Renal cortical epithelial cell (primary cell): ENCODE data around the gene ZFHX2. TPM values are rescaled to one million over a fixed set of nuclear protein-coding genes. Genes with fewer than 3 reads are reported as not detected.
"Not testable (repeated sequence)": the region's sequence is repeated elsewhere in the genome, so short reads cannot be mapped to it uniquely, and the experiment has no call there.

Experiments used
- DNase-seq: peaks from one replicate; pipeline ENCODE4 v3.0.0-alpha.2; 2011; ENCODE audit warnings: low read depth
- total RNA-seq: library from RNA; depleted of rRNA; stranded (reverse); fragments of >200 nt; gene quantifications from 2 replicates; pipeline ENCODE4 v1.2.3, GENCODE V29; 2014

ZFHX2 gene
- total RNA-seq, 1 donor from 2014 or later = 1.8 TPM

DNA sequence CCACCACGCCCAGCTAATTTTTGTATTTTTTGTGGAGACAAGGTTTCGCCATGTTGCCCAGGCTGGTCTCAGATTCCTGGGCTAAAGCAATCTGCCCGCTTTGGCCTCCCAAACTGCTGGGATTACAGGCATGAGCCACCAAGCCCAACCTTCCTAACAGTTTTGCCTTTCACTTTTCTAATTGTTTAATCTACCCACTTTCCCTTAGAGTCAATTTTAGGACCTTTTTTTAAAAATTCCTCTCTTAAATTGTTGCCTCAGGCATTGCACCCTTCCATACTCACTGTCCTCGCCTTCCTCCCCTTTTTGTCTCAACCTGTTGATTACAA, 11.5 kb downstream of the ZFHX2 start:
- no peak for DNase-seq

DNA sequence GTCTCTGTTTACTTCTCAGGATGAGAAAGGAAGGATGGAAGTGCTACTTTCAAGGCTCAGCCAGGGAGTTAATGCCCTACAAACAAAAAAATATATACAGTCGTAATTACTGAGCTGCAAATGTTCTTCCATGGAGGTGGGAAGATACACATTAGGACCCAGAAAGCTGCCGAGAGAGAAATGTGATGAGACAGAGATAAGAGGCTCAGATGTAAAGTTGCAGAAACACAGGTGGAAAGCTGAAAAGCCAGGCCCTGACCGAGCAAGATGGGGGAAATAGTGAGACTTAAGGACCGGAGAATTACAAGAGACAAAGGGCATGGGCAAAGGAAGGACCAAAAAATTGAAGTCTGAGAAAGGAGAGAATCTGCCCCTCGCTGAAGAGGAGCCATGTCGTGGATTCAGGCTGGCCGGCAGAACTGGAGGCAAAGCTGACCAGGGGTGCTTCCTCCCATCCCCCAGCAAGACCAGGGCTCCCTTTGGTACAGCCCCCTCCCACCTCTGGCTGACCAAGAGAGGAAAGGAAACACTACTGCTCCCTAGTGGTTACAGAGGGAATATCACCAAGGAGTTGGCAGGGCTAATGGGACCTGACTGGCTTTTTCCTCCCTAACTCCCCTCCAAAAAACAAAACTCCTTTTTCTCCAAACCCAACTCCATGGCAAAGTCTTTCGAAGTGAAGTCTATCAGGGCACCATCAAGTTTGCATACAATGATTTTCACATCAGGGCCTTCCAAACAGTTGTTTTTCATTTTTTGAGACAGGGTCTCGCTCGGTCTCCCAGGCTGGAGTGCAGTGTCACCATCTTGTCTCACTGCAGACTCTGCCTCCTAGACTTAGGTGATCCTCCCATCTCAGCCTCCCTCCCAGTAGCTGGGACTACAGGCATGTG, 12.1 kb downstream of the ZFHX2 start:
- no peak for DNase-seq

DNA sequence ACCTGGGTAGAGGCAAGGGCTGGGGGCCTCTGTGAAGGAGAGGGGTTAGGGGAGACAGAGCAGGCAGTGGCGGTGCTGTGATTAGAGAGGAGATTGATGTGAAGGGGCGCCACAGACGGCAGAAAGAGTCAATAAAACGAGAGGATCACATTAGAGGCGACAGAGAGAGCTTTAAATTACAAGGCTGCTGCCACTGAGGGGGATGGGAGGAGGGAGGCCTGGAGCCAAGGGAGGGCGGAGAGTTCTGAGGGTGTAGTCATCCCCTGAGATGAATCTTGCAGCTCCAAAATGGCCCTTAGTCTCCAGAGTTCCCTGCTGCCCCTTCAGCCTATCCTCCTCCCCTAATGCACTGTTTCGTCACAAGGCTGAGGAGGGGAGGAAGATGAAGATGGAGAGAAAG, 12.8 kb downstream of the ZFHX2 start:
- DNase-seq = no peak

DNA sequence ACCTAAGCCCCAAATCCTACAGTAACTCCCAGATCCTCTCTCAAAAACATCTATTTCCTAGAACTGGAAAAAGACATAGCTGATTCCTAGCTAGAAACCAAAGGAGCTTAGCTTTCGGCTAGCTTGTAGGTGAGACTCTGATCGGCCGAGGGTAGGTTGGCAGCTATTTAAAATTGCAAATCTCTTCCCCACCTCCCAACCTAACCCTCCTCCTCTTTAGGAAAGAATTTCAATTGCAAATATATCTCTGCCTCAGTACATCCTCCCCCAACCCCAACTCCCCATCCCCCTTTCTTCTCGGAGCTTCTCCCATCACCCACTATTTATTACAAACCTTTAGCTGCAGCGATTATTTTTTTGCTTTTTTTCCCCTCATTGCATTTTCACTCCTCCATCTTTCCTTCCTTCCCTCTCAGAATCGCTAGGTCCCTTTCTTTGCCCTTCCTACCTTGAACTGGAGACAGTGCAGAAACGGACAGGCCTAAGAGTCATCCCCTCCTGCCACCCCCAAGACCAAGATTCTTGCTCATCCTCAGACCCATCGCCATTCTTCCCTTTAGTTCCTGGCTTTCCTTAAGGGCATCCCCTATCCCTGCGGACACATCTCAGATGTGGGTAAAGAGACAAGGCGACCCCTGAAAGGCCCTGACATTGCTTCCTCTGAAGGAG, 13.4 kb downstream of the ZFHX2 start:
- no peak for DNase-seq

DNA sequence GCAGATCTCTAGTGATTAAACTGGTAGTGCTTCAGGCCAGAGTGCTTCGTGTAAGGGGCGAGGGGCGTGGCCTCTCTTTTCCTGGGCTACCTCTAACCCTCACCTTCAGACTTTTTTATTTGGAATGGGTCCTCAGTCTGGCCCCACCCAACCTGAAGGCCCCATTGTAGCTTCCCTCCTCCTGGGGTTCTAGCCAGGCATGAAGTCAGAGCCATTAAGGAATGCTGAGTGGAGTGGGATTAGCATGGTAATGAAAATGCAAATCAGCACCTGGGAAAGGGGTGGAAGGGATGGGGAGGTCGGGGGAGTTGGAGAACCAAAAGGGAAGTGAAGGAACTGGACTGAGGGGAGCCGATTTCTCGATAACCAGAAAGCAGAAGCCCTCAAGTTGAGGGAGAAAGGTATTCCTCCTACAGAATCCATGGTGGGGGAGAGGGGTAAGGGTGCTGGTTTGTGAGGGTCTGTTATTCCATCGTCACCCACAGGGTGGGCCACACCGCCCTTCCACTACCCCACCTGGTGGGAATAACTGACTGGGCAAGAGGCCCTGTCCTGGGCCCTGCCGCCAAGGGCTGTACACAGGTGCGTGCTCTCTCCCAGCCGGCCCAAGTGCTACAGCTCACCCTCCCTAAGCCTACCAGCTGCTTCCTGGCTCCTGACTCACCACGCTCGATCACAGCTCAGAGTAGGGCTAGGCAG, 14.1 kb downstream of the ZFHX2 start:
- peak; percentile 16 for DNase-seq

DNA sequence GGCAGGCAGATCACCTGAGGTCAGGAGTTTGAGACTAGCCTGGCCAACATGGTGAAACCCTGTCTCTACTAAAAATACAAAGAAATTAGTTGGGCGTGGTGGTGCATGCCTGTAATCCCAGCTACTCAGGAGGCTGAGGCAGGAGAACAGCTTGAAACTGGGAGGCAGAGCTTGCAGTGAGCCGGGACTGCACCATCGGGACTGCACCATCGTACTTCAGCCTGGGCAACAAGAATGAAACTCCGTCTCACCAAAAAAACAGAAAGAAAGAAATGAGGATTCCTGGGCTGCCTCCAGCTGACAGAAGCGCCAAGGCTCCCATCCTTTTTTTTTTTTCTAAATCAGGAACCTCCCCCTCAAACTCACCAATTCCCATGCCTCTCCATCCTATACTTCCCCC, 14.7 kb downstream of the ZFHX2 start:
- not testable (repeated sequence) for DNase-seq

DNA sequence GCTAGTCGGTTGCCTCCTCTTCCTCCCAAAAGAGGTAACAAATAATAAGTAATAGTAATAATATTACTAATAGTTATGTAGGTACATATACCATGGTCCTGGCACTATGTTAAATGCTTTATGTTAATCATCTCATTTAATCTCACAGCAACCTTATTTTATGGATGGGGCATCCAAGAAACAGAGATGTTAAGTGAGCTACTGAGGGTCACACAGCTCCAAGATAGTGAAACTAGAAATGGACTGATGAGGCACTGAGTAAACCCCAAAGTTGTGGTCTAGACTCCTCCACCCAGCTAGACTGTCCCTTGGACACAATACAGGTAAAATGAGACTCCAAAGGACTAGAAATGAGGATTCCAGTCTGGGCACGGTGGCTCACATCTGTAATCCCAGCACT, 15.1 kb downstream of the ZFHX2 start:
- DNase-seq = no peak

DNA sequence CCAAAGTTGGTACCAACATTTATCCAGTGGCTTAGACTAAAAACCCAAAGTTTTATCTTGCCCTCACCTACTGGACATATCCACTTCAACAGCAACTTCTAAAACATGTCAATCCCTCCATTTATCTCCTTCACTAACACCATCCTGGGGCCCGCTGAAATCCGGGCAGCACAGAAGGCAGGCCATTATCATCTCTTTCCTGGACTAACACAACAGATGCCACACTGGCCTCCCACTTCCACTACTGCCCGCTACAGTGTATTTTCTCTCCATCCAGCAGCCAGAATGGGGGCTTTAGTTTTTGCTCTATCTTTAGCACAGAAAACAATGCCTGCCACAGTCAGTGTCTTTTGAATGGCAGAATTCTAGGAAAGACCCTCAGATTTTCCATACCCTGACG, 15.6 kb downstream of the ZFHX2 start:
- no peak for DNase-seq

DNA sequence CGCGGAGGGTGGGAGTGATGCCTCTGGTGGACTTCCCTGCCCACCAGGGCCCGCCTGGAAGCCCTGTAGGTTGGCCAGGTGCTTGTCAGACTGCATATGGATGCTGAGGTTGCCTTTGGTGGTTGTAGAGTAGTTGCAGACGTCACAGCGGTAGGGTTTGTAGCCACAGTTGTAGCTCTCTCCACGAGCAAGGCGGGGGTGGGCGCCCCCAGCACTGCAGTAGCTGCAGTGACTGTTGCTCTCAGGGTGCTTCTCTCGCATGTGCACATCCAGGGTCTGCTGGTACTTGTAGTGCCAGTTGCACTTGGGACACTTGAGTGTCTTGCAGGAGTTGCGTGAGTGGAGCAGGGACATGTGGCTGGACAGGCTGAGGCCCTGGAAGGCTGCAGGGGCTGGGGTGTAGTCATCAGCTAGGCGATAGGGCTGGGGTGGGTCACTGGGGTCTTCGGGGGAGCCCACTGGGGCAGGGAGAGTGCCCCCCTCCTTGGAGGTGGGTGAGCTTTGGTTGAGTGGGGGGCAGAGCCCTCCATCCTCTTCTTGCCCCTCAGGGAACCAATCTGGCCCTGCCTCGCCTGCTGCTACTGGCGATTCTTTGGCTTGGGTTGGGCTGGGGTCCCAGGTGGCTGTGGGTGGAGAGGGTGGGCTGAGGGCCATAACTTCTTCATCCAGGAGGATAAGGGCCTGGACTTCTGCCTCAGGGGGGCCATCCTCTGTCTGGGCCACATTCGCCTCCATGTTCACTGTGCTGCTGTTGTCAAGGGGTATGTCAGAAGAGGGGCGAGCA, 17.7 kb downstream of the ZFHX2 start:
- DNase-seq = no peak

DNA sequence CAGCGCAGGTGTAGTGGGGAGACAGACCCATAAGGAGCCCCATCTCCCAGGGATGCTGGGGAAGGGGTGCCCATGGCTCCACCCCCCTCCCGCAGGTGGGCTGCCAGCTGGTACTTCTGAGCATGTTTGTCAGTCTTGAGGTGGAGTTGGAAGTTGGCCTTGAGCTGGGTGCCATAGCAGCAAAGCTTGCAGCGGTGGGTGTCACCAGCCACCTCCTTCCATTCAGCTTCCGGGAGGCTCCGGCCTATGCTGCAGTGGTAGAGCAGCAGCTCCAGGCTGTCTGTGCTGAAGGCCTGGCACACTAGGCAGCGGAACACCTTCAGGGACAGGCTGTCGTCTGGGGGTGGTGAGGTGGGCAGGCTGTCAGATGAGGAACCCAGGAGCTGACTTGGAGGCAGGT, 18.9 kb downstream of the ZFHX2 start:
- no peak for DNase-seq

DNA sequence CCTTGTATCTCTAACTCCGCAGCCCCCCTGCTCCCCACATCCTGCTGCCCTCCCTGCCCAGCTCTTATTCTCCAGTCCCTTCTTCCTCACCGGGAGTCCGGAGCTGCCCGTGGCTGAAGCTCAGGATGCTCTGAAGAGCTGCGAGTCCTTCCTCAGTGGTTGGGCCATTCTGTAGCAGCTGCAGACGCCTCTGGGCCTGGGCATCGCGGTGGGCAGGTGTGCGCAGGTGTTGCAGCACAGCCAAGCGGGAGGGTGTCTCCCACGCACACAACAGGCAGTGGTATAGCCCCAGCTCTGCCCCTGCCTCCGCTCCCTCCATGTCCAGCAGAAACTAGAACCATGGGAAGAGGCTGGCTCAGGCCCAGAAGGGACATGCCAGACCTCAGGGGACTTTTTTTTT, 20.2 kb downstream of the ZFHX2 start:
- DNase-seq = no peak

DNA sequence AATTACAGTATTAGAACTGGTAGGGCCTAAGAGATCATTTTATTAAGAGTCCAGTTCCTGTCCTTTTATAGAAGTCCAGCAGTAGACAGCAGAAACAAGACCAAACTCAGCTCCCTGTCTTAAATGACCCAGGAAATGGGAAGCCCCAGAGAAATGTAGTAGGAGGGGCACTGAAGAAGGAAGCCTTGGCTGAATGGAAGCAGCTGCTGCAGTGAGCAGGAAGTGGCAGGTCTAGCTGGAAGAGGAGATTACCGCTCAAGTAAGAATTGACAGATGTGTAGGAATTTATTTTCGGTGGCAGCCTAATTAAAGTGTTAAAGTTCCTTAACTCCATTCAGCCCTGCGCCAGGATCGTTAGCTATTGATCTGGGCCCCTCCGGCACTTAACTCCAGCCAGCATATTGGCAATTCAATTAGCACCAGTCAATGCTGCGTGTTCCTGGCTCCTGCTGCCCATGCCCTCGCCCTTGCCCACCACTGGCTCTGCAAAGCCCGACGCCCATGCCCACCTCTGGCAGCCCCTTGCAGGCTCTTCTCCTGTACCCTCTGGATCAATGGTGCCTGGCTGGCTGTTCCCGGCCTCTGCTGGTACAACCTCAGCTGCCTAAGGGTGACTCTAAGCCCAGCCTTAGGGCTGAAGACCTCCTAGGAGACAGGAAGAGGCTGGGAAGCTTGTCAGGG, 21.1 kb downstream of the ZFHX2 start:
- DNase-seq = no peak

DNA sequence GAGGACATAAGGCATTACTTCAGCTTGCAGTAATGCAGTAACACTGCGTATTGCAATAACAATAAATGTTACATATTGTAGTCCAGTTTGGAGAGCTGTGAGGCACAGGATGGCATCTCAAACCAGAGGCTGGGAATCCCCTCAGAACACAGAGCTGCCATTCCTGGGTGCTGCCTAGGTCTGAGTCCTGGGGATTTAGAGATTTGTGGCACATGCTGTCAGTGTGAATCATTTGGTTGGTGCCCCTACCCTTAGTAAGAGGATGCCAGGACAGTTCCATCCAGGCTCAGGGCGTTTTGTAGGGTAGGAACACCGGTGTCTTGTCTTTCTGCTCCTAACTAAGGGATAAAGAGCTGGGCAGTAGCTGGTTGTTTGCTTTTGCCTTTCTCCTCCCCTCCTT, 22.5 kb downstream of the ZFHX2 start:
- no peak for DNase-seq

DNA sequence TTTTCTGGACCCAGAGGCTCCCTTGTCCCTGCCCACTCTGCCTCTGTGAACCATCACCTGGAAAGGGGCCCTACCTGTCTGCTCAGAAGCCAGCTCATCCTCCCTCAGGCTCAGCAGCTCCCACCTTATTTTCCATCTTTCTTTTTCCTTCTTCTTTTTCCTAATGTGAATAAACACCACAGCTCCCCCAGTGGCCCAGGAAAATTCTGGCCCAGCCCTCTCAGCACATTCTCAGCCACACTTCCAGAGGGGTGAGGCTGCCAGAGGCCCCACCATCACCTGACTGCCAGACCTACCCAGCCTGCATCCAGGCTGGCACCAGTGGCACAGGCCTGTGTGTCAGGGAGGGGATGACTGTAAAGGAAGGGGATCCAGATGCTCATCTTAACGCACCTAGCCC, 23.0 kb downstream of the ZFHX2 start:
- no peak for DNase-seq

DNA sequence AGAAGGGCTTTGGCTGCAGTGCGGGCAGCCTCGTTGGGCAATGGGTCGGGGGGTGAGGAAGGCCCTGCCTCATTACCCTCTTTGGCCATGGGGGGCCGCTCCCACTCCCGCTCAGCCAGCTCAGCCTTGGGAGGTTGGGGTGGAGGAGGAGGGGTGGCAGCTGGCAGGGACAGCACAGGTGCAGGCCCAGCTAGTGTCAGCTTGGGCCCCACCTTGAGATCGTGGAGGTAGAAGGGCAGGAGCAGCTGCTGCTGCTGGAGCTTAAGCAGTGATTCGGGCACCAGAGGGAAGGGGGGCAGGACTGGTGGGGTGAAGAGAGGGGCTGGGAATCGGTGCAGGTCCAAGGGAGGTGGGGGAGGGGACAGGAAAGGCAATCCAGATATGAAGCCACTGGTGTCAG, 26.0 kb downstream of the ZFHX2 start:
- DNase-seq = no peak

DNA sequence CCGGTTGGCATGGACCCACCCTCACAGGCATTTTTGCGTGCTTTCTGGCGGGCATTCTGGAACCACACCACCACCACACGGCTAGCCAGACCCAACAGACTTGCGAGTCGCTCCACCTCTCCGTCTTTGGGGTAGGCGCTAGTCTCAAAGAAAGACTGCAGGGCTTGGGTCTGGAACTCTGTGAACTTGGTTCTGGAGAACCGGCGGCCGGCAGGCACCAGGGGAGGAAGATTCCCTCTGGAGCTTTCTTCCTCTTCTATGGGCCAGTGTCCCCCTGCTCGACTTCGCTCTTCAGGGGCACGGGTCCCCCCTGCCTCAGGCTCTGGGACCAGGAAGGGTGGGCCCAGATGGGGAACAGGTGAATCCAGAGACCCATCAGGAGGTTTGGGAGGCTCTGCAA, 26.6 kb downstream of the ZFHX2 start:
- DNase-seq = no peak

DNA sequence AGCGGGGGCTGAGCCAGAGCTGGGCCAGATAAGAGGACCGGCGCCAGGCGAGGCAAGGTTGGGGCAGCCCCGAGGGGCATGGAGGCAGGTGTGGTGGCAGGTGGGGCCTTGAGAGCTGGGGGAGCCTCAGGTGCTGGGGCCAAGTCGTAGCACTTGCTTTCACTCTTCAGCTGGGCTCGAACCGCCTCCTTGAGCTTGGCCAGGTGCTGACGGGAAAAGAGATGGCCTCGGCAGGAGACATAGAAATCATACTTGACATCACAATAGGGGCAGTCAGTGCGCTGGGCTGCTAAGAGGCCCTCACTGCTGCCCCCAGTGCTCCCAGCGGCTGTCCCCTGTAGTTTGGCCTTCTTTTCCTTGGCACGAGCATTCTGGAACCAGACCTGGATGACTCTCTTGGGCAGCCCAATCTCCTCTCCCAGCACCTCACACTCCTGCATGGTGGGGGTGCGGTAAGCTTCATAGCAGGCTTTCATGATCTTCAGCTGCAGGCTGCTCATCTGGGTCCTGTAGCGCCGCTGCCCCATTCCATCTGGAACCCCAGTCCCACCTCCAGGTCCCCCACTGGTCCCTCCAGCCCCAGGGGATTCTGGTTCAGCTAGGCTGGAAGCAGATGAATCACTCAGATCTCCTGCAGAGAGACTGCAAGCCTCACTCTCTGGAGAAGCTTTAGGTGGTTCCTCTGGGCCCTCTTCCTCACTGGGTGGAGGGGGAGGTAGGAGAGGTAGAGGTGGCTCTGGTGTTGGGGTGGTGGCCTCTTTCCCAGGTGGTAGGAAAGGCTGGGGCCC, 28.1 kb downstream of the ZFHX2 start:
- DNase-seq = no peak

DNA sequence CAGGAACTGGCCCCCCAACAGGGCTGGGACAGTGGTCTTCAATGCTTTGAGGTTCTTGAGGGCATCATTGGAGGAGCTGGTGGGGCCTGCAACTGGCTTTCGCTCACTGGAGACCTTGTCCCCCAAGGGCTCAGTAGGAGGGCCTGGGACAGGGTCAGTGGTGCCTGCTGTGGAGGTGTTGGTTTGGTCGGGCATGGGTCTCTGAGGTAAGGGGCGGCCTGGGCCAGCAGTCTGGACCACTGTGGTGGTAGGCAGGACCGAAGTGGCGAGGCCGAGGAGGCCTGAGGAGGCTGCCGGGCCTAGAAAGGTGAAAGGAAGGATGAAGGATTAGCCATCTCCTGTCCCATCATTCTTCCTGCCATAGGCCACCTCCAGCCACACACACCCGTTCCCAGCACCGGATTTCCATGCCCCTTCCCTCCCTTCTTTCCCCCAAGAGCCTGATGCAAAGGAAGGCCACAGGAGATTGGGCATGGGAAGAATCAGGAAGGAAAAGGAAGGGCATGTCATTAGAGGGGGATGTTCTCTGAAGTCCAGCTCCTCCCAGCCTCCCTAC, 28.8 kb downstream of the ZFHX2 start:
- DNase-seq = no peak

DNA sequence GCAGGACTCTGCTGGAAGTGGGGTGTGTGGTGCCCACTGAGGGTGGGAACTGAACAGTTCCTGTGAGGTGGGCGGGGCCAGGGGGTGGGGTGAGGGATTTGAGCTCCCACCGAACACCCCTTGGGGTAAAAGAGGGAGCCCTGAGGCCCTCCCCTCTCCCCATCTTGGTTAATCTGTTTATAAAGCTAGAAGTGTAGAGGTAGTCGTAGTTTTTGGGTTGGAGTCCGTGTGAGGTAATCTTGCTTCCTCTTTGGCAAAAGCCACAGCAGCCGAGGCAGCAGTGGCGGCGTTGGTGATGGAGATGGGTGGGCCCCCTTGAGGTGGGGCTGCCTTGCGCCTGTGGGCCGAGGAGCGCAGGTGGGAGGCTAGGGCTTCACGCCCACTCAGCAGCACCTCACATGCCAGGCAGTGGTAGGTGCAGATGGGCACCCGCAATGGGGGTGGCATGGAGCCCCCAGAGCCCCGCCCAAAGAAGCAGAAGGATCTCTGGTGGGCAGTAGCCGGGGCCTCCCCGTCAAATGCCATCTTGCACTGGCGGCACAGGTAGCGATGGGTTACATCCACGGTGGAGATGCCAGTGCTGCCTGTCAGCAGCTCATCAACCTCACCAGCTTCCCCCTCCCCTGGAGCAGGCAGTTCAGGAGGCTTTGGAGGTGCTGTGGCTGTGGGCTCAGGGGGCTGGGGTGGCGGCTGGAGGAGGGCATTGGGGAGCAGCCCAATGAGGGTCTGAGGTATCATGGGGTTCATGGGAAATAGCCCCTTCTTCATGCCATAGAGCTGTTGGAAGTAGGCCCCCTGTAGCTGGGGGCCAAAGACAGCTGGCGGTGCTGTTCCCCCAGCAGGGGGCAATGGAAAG, 29.6 kb downstream of the ZFHX2 start:
- DNase-seq = no peak
